Chondrocyte (in vitro differentiated cells): ENCODE measurements around the gene PPIA. TPM values are rescaled to one million over a fixed set of nuclear protein-coding genes. Genes with fewer than 3 reads are reported as not detected.

Source experiments
- DNase-seq: peaks from one replicate; pipeline ENCODE4 v3.0.0; 2021; ENCODE audit warnings: mixed read lengths, low spot score
- H3K27ac Mint-ChIP-seq: one replicate; pipeline ENCODE4 v1.8.0; 2021; ENCODE audit warnings: mild to moderate bottlenecking, moderate library complexity, mixed read lengths; ENCODE audit not compliant: unreplicated experiment
- H3K27me3 Mint-ChIP-seq: 2 replicates; pipeline ENCODE4 v1.8.0; 2021; ENCODE audit warnings: low read depth, mixed read lengths
- H3K36me3 Mint-ChIP-seq: 2 replicates; pipeline ENCODE4 v1.8.0; 2021; ENCODE audit warnings: low read depth, mixed read lengths
- H3K4me1 Mint-ChIP-seq: 2 replicates; pipeline ENCODE4 v1.8.0; 2021; ENCODE audit warnings: low read depth, mild to moderate bottlenecking, mixed read lengths
- H3K4me3 Mint-ChIP-seq: one replicate; pipeline ENCODE4 v1.8.0; 2021; ENCODE audit warnings: mild to moderate bottlenecking, moderate library complexity, mixed read lengths; ENCODE audit not compliant: unreplicated experiment
- H3K9me3 Mint-ChIP-seq: 2 replicates; pipeline ENCODE4 v1.8.0; 2021; ENCODE audit warnings: low read depth, mixed read lengths
- CTCF ChIP-seq: fragments of 200-600 bp; sonication (generic); IDR thresholded peaks from 2 replicates; pipeline ENCODE4 v1.5.0; 2021; ENCODE audit warnings: antibody characterized with exemption, mild to moderate bottlenecking, moderate library complexity
- total RNA-seq: library from RNA; stranded (reverse); gene quantifications from 3 replicates; pipeline ENCODE4 v1.2.1, GENCODE V29; 2021

PPIA gene
- total RNA-seq, 1 donor from 2014 or later = 1,479 TPM

GRCh38 chr7:44767912-44768627 is 28.4 kb upstream of the PPIA start:
- Mint-ChIP-seq H3K36me3 (peaks cover 20% of the 10 kb centered on the region), H3K4me3 (peak overlapping the region; percentile 48), H3K4me1 (peaks cover 40% of the 10 kb centered on the region), H3K27me3 (no peaks in the 10 kb centered on the region), H3K9me3 (no peaks in the 10 kb centered on the region), H3K27ac (peak overlapping the region; percentile 71)
- TF ChIP-seq CTCF = no peak
- DNase-seq = peak; percentile 77

- DNase-seq = no peak
- H3K9me3 Mint-ChIP-seq = no peaks in the 10 kb centered on the region
- peaks cover 16% of the 10 kb centered on the region for H3K36me3 Mint-ChIP-seq
- TF ChIP-seq CTCF = no peak
- H3K27ac Mint-ChIP-seq = peak overlapping the region; percentile 71
- peaks cover 40% of the 10 kb centered on the region for H3K4me1 Mint-ChIP-seq
- H3K4me3 Mint-ChIP-seq = no peak overlapping the region
- no peaks in the 10 kb centered on the region for H3K27me3 Mint-ChIP-seq
These were observed 27.7 kb upstream of the PPIA start for GRCh38 chr7:44768628-44769371.

GRCh38 chr7:44769376-44769775 is 27.1 kb upstream of the PPIA start:
- Mint-ChIP-seq H3K9me3 (no peaks in the 10 kb centered on the region), H3K27ac (peak overlapping the region; percentile 71), H3K4me1 (peaks cover 40% of the 10 kb centered on the region), H3K36me3 (peaks cover 14% of the 10 kb centered on the region), H3K27me3 (no peaks in the 10 kb centered on the region), H3K4me3 (peak overlapping the region; percentile 34)
- TF ChIP-seq CTCF = no peak
- DNase-seq = no peak

GRCh38 chr7:44769776-44770294 is 26.6 kb upstream of the PPIA start:
- Mint-ChIP-seq H3K27me3 (no peaks in the 10 kb centered on the region), H3K36me3 (peaks cover 12% of the 10 kb centered on the region), H3K4me3 (peak overlapping the region; percentile 34), H3K4me1 (peaks cover 40% of the 10 kb centered on the region), H3K9me3 (no peaks in the 10 kb centered on the region), H3K27ac (peak overlapping the region; percentile 71)
- no peak for TF ChIP-seq CTCF
- DNase-seq = no peak

GRCh38 chr7:44771358-44771757 is 25.1 kb upstream of the PPIA start:
- peaks cover 9% of the 10 kb centered on the region for H3K36me3 Mint-ChIP-seq
- peaks cover 40% of the 10 kb centered on the region for H3K4me1 Mint-ChIP-seq
- H3K9me3 Mint-ChIP-seq = no peaks in the 10 kb centered on the region
- H3K27ac Mint-ChIP-seq = no peak overlapping the region
- H3K4me3 Mint-ChIP-seq = no peak overlapping the region
- no peak for TF ChIP-seq CTCF
- no peaks in the 10 kb centered on the region for H3K27me3 Mint-ChIP-seq
- DNase-seq = no peak
